Calu3 (cell line): Measurements from ENCODE around the gene RDH8. TPM values are rescaled to one million over a fixed set of nuclear protein-coding genes. Genes with fewer than 3 reads are reported as not detected.

Experiments used
- BruUV-seq: library from RNA; stranded (reverse); fragments of 400-500 nt; replicated peaks from 2 replicates; lab custom pipeline; 2021; lab: Mats Ljungman, UMichigan
- CTCF ChIA-PET: fragments of 300-600 bp; sonication (Branson Sonifier 250); formaldehyde crosslinking; loops from one replicate; lab custom pipeline; 2022; ENCODE audit warnings: antibody characterized with exemption; lab: Charles Lee
- DNase-seq: peaks from one replicate; pipeline ENCODE4 v3.0.0; 2022
- H3K27ac Mint-ChIP-seq: one replicate; pipeline ENCODE4 v1.8.0; 2022; ENCODE audit warnings: mixed read lengths; ENCODE audit not compliant: unreplicated experiment
- H3K27me3 Mint-ChIP-seq: one replicate; pipeline ENCODE4 v1.8.0; 2022; ENCODE audit warnings: mixed read lengths; ENCODE audit not compliant: unreplicated experiment
- H3K36me3 Mint-ChIP-seq: one replicate; pipeline ENCODE4 v1.8.0; 2022; ENCODE audit warnings: mild to moderate bottlenecking, moderate library complexity, mixed read lengths; ENCODE audit not compliant: insufficient read depth, unreplicated experiment
- H3K4me1 Mint-ChIP-seq: one replicate; pipeline ENCODE4 v1.8.0; 2022; ENCODE audit warnings: mild to moderate bottlenecking, low read depth, mixed read lengths; ENCODE audit not compliant: unreplicated experiment
- H3K4me3 Mint-ChIP-seq: one replicate; pipeline ENCODE4 v1.8.0; 2022; ENCODE audit warnings: mild to moderate bottlenecking, low read depth, moderate library complexity, mixed read lengths; ENCODE audit not compliant: unreplicated experiment
- H3K9me3 Mint-ChIP-seq: one replicate; pipeline ENCODE4 v1.8.0; 2022; ENCODE audit warnings: low read depth, mixed read lengths; ENCODE audit not compliant: unreplicated experiment
- CTCF ChIP-seq: fragments of 200-600 bp; IDR thresholded peaks from one replicate; pipeline ENCODE4 v1.8.0; 2022; ENCODE audit warnings: antibody characterized with exemption; ENCODE audit not compliant: unreplicated experiment
- intact Hi-C: fragments of 100-400 bp; cut with micrococcal nuclease; formaldehyde crosslinking; loops from one replicate; pipeline ENCODE4 v1.10.0; 2022; ENCODE audit not compliant: unreplicated experiment
- total RNA-seq: library from RNA; stranded (reverse); gene quantifications from 2 replicates; pipeline ENCODE4 v1.2.3, GENCODE V29; 2022

RDH8 gene
- total RNA-seq, 1 experiment from 2014 or later = not detected

- Mint-ChIP-seq H3K9me3 (no peaks in the 10 kb centered on the region), H3K36me3 (peaks cover 10% of the 10 kb centered on the region), H3K4me3 (no peak overlapping the region), H3K4me1 (peaks cover 19% of the 10 kb centered on the region), H3K27me3 (peaks cover 75% of the 10 kb centered on the region), H3K27ac (no peak overlapping the region)
- CTCF ChIA-PET = no interaction called here
- no TSS peak for BruUV-seq
- DNase-seq = no peak
- no peak for TF ChIP-seq CTCF
- intact Hi-C loops = no loop called here
Observed at GRCh38 chr19:10011974-10012373, 1.3 kb upstream of the RDH8 start.

- CTCF ChIA-PET = no interaction called here
Observed at GRCh38 chr19:10013834-10014618, 743 bp downstream of the RDH8 start.

GRCh38 chr19:10018263-10018662 is 5.0 kb downstream of the RDH8 start:
- CTCF ChIA-PET = no interaction called here
- Mint-ChIP-seq H3K27ac (no peak overlapping the region), H3K9me3 (no peaks in the 10 kb centered on the region), H3K36me3 (peaks cover 17% of the 10 kb centered on the region), H3K27me3 (peaks cover 13% of the 10 kb centered on the region), H3K4me1 (no peaks in the 10 kb centered on the region), H3K4me3 (no peak overlapping the region)
- no peak for DNase-seq
- no TSS peak for BruUV-seq
- intact Hi-C loops = no loop called here
- TF ChIP-seq CTCF = no peak

More at GRCh38 chr19:10013834-10014618, 743 bp downstream of the RDH8 start:
- Mint-ChIP-seq H3K27ac (no peak overlapping the region), H3K9me3 (no peaks in the 10 kb centered on the region), H3K4me1 (peaks cover 9% of the 10 kb centered on the region), H3K27me3 (peaks cover 55% of the 10 kb centered on the region), H3K4me3 (no peak overlapping the region), H3K36me3 (peaks cover 16% of the 10 kb centered on the region)
- intact Hi-C loops = no loop called here
- no peak for DNase-seq
- TF ChIP-seq CTCF = no peak
- no TSS peak for BruUV-seq

- no TSS peak for BruUV-seq
- intact Hi-C loops = no loop called here
- no peak for TF ChIP-seq CTCF
- no peaks in the 10 kb centered on the region for H3K9me3 Mint-ChIP-seq
- no peak overlapping the region for H3K4me3 Mint-ChIP-seq
- peaks cover 7% of the 10 kb centered on the region for H3K27me3 Mint-ChIP-seq
- CTCF ChIA-PET = no interaction called here
- no peak for DNase-seq
- peaks cover 17% of the 10 kb centered on the region for H3K36me3 Mint-ChIP-seq
- H3K27ac Mint-ChIP-seq = no peak overlapping the region
- no peaks in the 10 kb centered on the region for H3K4me1 Mint-ChIP-seq
Observed at GRCh38 chr19:10018786-10019185, 5.5 kb downstream of the RDH8 start.
